IPS-11a (cell line): ENCODE data around the gene ZBTB43.
"Not testable (repeated sequence)": the region's sequence is repeated elsewhere in the genome, so short reads cannot be mapped to it uniquely, and the experiment has no call there.

Source experiments
- H3K4me3 ChIP-seq: one replicate; pipeline ENCODE4 v1.5.1; 2013; ENCODE audit warnings: low read depth, low read length, control low read depth

ZBTB43 gene

DNA sequence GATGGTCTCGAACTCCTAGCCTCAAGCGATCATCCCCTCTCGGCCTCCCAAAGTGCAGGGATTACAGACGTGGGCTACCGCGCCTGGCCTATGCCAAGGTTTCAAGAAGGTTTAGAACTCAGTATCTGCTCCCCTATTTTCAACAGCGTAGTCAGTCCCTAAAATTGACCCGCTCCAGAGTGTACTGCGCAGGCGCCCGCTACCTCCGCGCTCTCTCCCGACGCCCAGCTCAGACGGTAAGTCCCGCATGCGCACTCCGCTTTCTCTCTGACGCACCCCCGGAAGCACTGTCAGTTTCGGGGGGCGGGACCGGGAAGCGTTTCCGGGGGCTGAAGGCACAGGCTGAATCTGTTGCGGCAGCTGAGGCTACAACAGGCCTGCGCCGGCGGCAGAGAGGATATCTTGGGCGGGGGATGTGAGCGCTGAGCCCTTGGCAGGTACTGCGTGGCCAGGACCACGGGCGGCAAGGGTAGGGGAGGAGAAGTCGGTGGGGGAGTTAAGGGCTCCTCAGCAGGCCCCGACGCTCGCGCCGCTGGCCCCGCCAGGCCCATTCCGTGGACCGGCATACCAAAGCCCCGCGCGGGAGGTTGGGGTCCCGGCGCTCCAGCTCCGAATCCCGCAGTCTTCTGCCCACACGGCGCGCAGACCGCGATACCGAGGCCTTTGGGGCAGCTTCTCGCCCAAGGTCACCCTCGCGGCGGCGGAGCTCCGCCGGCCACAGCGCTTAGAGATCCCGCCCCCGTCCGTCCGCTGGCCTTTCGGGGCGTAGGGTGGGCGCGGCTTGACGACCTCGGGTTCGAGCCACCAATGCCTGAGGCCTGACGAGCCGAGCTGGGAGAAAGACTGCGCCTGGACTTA lies at the start of gene ZBTB43:
TSS of gene ZBTB43 (plus strand) at position 345 of the 858 bp plus-strand sequence. CDS start 27,470 bp downstream, outside the sequence.
- peak within 1 kb of the TSS; percentile 84 for H3K4me3 ChIP-seq

DNA sequence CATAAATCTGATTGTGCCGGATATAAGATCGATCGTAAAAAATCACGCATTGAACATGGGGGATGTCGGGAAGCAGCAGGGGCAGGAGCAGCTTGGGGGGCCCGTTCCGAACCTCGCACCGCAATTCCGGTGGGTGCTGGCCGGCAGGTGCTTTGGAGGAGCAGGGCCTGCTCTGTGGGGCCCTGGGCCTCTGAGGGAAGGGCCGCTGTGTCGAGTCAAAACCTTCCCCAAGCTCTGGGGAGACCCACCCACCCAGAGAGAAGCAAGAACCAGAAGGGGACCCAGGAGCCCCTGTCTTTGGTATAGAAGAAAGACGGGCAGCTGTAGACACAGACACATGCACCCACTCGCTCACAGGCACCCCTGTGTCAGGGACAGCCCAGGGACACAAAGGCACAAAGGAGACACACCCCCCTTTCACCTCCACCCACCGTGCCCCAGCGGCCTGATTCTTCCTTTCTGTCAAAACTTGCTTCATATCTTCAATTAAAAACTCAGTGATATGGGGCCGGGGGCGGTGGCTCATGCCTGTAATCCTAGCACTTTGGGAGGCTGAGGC lies 49.4 kb upstream of the ZBTB43 start:
- H3K4me3 ChIP-seq, result no peak overlapping the region

DNA sequence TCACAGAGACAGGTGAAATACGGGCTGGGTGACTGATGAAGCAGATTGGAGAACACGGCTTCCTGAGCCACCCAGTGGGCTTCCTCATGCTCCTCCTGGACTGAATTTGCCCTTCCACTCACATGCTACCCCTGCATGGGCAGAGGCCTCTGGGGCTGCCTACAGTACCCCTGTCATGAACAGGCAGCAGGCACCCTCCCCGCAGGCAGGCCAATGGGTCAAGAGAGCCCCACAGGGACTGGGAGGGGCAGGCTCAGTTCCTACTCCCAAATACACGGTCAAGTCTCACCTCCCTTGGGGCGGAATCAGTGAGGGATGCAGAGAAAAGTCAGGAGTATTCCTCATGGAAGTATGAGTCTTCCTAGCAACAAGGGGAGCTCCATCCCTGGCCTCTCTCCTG lies 48.6 kb upstream of the ZBTB43 start:
- H3K4me3 ChIP-seq, result no peak overlapping the region

DNA sequence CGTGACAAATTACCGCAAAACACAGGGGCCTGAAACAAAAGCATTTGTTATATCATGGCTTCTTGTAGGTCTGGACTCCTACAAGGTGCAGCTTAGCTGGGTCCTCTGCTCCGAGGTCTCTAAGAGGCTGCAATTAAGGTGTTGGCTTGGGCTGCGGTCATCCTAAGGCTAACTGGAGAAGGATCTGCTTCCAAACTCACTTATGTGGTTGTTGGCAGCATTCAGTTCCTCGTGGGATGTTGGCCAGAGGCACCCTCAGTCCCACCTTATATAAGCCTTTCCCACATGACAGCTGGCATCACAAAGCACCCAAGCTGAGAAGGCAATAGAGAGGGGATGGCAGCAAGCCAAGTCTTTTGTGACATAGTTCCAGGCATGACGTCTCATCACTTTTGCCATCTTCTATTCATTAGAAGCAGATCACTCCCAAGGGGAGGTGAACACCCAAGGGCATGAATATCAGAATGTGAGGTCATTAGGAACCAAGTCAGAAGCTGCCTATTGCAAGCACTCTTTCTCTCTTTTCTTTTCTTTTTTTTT lies 47.9 kb upstream of the ZBTB43 start:
- no peak overlapping the region for H3K4me3 ChIP-seq

- H3K4me3 ChIP-seq, result no peak overlapping the region
Measured at GRCh38 chr9:126758916-126759585, 45.8 kb upstream of the ZBTB43 start.

DNA sequence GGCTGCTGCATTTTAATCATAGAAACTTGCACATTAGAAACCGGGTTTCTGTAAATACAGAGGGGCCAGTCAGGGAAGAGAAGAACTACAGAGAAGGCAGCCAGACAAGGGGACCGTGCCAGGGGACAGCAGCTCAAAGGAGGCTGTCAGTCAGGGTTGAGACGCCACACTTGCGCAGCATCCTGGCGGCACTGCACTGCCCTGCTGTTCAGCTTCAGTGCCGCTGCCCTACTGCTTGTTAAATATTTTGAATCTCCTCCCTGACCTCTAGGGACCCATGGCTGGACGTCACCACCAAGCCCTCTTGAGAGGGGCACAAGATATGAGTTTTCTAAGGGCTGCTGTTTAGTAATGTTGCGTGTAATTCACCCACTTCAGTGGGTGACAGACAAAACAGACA lies 43.6 kb upstream of the ZBTB43 start:
- H3K4me3 ChIP-seq, result no peak overlapping the region

GRCh38 chr9:126763130-126763764 lies 41.6 kb upstream of the ZBTB43 start:
- H3K4me3 ChIP-seq, result no peak overlapping the region

- H3K4me3 ChIP-seq, result no peak overlapping the region
Measured at GRCh38 chr9:126773004-126773607, 31.7 kb upstream of the ZBTB43 start.

DNA sequence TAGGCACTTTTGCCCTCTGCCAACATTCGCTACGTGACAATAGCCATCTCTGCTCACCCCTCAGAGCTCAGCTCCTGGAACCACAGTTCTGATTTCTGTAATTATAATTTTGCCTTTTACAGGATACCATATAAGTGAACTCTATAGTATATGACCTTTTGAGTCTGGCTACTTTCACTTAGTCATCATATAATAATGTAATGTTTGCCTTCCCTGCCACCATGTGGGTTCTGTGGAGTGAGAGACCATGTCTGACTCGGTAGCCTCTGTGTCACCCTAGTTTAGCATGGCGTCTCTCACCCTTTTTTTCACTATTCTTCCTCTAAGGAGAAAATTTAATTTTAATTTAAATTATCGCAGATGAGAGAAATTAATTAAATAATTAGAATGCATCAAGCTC lies 28.9 kb upstream of the ZBTB43 start:
- no peak overlapping the region for H3K4me3 ChIP-seq

GRCh38 chr9:126777733-126778132 lies 27.1 kb upstream of the ZBTB43 start:
- no peak overlapping the region for H3K4me3 ChIP-seq

- H3K4me3 ChIP-seq, result no peak overlapping the region
Measured at GRCh38 chr9:126778141-126778540, 26.7 kb upstream of the ZBTB43 start.

DNA sequence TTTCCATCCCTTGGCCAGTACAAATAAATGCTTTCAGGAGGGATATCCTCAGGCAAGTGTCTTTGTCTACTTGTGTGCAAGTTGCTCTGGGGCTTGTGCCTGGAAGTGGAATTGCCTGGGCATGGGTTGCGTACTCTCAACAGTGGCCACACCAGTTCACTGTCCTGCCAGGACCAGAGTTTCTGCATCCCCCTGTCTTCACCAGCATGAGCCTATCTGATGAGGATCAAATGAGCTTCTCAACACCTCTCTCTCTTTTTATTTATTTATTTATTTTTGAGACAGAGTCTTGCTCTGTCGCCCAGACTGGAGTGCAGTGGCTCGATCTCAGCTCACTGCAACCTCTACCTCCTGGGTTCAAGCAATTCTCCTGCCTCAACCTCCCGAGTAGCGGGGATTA lies 26.1 kb upstream of the ZBTB43 start:
- not testable (repeated sequence) for H3K4me3 ChIP-seq

DNA sequence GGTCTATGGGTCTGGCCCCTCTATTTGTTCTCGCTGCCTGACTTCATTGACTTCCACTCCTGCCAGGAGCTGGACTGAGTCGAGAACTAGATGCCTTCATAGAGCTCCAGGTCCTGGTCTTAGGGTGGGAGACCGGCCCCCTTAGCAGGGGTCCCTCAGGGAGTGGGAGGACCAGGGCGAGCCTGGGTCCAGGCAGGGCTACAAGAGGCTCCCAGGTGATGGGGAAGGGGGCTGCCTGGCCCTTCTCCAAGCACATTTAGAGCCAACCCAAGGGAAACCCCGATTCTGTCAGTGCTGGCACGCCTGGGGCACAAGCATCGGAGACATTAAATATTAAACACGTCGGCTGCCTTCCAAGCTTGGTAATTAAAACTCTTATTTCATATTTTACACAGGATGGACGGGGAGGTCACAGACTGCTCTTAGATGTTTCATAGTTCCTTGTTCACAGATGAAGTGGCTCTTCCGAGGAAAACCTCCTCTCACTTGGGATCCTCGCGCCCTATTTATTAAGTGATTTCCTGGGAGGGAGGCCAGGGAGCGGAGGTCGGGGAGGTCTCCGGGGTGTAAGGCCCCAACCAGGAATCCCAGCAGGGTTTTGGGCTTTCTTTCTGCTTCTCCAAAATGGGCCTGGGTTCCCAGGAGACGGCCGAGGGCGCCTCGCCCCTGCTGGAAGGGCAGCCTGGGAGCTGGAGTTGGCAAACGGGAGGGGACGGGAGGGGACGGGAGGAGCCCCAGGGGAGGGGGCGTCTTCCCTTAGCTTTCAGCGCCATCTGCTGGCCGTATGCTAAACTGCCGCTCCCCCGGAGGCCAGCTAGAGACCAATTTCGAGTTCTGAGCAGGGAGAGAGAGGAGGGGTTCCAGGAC lies 23.4 kb upstream of the ZBTB43 start:
- no peak overlapping the region for H3K4me3 ChIP-seq

- H3K4me3 ChIP-seq, result no peak overlapping the region
Measured at GRCh38 chr9:126782053-126782388, 22.8 kb upstream of the ZBTB43 start.

- H3K4me3 ChIP-seq, result no peak overlapping the region
Measured at GRCh38 chr9:126783949-126784348, 20.9 kb upstream of the ZBTB43 start.

DNA sequence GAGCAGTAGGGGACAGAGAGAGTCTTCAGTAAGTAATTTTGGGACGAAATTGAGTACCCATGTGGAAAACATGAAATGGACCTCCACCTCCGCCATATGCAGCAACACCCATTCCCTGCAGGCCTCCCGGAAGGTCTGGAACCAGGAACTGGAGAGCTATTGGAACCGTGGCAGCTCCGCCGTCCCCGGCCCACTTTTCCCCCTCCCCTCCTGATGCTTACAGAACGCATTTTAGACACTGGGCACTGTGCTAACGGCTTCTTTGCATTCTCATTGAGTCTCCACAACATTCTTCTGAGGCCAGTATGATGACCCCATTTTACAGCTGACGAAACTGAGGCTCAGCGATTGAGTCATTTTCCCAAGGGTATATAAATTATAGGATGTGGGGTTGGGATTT lies 20.4 kb upstream of the ZBTB43 start:
- no peak overlapping the region for H3K4me3 ChIP-seq

GRCh38 chr9:126784841-126785240 lies 20.0 kb upstream of the ZBTB43 start:
- H3K4me3 ChIP-seq, result not testable (repeated sequence)

- no peak overlapping the region for H3K4me3 ChIP-seq
Measured at GRCh38 chr9:126788046-126788445, 16.8 kb upstream of the ZBTB43 start.

- no peak overlapping the region for H3K4me3 ChIP-seq
Measured at GRCh38 chr9:126788634-126789349, 16.0 kb upstream of the ZBTB43 start.
